22Rv1 (cell line): ENCODE results near the gene COBL.

ENCODE experiments used
- H3K27ac ChIP-seq: fragments of 450-650 bp; 2 replicates; pipeline ENCODE4 v1.5.1; 2017
- ZFX ChIP-seq: fragments of 450-650 bp; IDR thresholded peaks from 2 replicates; pipeline ENCODE4 v1.6.1; 2017; ENCODE audit warnings: antibody characterized with exemption, borderline replicate concordance
- TF ChIP-seq, protein P1 (sequence below): fragments of 450-650 bp; IDR thresholded peaks from 2 replicates; pipeline ENCODE4 v1.5.1; 2017; ENCODE audit warnings: mild to moderate bottlenecking

COBL gene

DNA sequence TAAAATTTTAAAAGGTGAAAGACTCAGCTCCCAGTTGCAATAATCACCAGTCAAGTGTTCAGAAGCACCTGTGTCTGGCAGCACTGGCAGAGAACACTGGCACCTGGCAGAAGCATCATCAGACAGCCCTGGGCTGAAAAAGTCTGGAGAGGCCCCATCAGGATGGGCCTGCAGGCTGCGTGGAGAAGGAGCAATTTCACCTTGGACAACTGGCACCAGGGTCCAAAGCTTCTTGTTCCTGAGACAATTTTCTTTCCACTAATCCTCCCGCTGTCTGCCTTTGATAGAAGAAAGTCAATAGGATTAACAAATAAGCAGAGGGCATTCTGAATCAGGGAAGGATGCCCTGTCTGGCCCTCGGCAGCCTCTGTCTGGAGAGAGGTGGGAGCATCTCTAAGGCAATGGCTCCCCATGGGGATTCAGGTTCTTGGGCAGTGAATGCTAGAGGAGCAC, 6.5 kb downstream of the COBL start:
- TF ChIP-seq, protein P1, sequence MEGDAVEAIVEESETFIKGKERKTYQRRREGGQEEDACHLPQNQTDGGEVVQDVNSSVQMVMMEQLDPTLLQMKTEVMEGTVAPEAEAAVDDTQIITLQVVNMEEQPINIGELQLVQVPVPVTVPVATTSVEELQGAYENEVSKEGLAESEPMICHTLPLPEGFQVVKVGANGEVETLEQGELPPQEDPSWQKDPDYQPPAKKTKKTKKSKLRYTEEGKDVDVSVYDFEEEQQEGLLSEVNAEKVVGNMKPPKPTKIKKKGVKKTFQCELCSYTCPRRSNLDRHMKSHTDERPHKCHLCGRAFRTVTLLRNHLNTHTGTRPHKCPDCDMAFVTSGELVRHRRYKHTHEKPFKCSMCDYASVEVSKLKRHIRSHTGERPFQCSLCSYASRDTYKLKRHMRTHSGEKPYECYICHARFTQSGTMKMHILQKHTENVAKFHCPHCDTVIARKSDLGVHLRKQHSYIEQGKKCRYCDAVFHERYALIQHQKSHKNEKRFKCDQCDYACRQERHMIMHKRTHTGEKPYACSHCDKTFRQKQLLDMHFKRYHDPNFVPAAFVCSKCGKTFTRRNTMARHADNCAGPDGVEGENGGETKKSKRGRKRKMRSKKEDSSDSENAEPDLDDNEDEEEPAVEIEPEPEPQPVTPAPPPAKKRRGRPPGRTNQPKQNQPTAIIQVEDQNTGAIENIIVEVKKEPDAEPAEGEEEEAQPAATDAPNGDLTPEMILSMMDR, result no peak
- TF ChIP-seq ZFX, result no peak
- H3K27ac ChIP-seq, result no peak overlapping the region

DNA sequence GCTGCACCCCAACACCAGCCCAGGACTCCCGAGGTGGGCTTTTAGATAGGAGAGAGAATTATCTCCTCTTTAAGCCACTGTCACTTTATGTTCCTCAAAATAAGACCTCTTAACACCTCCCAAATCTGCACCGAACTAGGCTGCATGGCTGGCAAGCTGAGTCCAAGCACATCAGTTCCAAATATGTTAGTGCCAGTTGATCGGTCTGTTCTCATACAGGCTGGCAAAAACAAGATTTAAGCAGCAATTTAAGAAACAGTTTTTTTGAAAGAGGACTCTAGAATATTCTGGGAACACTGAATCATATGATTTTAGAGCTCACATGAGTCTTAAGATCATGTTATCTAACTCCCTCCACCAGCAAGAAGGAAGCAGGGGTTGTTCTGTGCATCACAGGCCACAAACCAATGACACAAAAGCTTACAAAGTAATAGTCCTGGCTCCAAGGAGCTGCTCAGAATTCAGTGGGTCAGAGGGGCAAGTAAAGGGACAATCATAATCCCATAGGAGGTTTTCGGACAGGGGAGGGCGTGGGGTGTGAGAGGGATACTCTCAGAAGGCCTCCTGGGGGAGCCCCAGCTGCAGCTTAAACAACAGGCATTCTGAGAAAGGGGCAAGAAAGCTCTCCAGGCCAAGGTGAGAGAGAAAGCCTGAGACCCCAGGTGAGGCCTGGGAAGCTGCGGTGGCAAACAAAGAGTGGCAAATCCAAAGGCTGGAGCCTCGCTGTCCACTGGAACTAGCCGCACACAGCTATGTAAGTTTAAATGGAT, 7.1 kb downstream of the COBL start:
- H3K27ac ChIP-seq, result no peak overlapping the region
- TF ChIP-seq ZFX, result no peak
- TF ChIP-seq, protein P1, result no peak

DNA sequence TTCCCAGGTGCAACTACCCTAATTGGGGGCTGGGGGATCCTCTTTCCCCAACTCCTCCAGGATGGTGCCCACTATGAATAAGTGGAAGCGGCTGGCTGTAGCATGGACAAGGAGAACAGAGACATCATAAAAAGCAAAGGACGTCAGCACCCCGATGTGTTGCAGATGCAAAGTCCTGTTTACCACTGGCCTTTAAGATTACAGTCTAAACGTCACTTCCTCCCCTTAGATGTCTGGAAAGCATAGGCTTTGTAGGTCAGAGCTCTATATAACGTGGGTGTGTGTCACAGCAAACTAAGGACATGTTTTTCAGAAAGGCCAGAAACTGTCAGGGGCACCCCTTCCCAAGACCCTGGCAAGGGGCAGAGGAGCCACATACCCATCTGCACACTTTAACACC, 7.9 kb downstream of the COBL start:
- H3K27ac ChIP-seq, result no peak overlapping the region
- no peak for TF ChIP-seq ZFX

DNA sequence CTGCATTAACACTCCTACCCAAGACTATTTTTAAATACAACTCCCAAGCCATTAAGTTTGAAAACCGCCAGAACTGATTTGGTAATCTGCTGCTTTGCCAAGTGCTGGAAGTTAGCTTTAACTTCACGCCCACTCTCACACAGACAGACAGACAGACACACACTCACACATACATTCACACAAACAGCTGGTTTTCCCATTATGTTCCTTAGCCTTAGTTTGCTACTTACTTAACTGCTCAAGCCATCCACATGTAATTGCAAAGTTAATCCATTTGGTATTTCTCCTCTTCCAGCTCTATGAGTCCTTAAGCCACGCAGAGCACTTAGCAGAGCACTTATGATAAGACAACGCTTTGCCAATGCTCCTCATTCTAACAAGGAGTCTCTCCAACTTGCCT, 8.3 kb downstream of the COBL start:
- TF ChIP-seq, protein P1, result no peak
- TF ChIP-seq ZFX, result no peak
- no peak overlapping the region for H3K27ac ChIP-seq

DNA sequence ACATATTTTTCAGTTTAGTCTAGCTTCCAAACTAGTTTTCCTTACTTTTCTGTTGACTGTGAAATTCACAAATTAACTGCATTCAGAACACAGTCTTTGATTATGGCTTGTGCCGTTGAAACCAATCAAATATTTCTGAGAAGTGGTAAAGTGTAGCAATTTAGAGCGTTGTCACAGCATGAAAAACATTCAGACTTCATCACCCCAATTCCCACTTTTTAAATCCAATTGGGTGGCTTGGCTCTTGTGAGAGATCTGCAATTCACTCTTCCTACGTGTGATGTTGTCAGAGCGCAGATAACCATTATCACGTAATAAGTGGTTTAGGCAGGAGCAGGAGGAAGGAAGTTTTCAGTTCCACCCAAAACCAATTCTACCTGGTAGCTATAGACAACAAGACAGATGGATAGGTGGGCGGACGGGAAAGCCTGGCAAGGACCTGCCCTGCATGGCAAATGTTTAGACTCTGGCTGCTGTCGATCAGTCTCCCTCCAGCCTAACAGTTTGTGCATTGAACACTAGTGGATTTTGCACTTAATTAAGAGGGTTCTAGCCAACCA, 8.9 kb downstream of the COBL start:
- H3K27ac ChIP-seq, result no peak overlapping the region
- TF ChIP-seq, protein P1, result no peak

DNA sequence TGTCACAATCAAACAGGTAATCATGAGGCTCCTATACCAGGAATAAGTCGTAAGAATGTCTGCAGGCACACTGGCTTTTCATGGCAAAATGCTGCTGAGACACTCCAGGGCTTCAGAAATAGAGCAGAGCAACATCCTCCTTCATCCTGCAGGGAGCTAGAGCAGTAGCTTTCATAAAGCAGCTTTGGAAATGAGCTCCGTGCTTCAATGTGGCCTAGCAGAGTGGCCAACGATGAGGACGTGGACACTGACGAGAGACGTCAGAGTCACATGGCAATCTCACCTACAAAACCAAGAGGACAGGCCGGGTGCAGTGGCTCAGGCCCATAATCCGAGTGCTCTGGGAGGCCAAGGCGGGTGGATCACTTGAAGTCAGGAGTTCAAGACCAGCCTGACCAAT, 9.8 kb downstream of the COBL start:
- H3K27ac ChIP-seq, result no peak overlapping the region
- TF ChIP-seq ZFX, result no peak
- TF ChIP-seq, protein P1, result no peak

DNA sequence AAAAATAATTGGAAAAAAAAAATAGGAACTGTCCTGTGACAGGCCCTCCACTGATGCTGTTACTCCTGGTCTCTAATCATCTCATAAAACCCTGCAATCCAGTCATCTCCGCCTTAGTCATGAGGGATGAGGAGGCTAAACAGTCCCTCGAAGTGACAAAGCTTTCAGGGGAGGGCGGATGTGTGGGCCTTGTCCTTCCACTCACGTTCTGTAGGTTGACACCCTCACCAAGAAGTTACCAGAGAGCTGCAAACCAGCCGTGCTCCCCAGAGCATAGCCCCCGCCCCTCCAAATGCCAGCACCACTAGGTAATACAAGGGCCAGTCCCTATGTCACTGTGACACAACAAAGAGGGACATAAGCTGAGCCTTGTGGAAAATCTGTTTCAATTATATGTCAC, 11.9 kb downstream of the COBL start:
- no peak overlapping the region for H3K27ac ChIP-seq
- no peak for TF ChIP-seq ZFX
- TF ChIP-seq, protein P1, result no peak
